Esophagus muscularis mucosa (tissue), 4 donors: ENCODE measurements around the gene MAP1LC3B. TPM values are rescaled to one million over a fixed set of nuclear protein-coding genes. Genes with fewer than 3 reads are reported as not detected.

ENCODE experiments used
- DNase-seq: peaks from one replicate; pipeline ENCODE4 v3.0.0-alpha.2; 2017; ENCODE audit errors: extremely low spot score
- H3K27ac ChIP-seq, 4 donors: fragments of 200-600 bp; sonication (generic); replicated peaks in 1 of 4; 1 replicate in 3 of 4; 2 replicates in 1 of 4; pipeline ENCODE4 v1.5.1; 2016 to 2019; ENCODE audit warnings: mild to moderate bottlenecking in 1 of 4
- H3K27me3 ChIP-seq, 4 donors: fragments of 200-600 bp; sonication (generic); one replicate each; pipeline versions ENCODE4 v1.5.1 to v1.6.0; 2016 to 2019
- H3K36me3 ChIP-seq, 4 donors: fragments of 200-600 bp; sonication (generic); one replicate each; pipeline ENCODE4 v1.5.1; 2016 to 2019
- H3K4me1 ChIP-seq, 4 donors: fragments of 200-600 bp; sonication (generic); one replicate each; pipeline ENCODE4 v1.5.1; 2016 to 2019
- H3K4me3 ChIP-seq, 4 donors: fragments of 200-600 bp; sonication (generic); 1 replicate in 2 of 4; 2 replicates in 2 of 4; pipeline ENCODE4 v1.5.1; 2016 to 2019; ENCODE audit warnings: mild to moderate bottlenecking in 4 of 4, moderate library complexity in 1 of 4
- H3K9me3 ChIP-seq, 4 donors: fragments of 200-600 bp; sonication (generic); 1 replicate in 3 of 4; 2 replicates in 1 of 4; pipeline ENCODE4 v1.5.1; 2016 to 2019
- EP300 ChIP-seq: sonication (generic); formaldehyde crosslinking; IDR thresholded peaks from one replicate; pipeline ENCODE4 v1.6.1; 2017; ENCODE audit warnings: antibody characterized with exemption
- POLR2A ChIP-seq: fragments of 450-650 bp; IDR thresholded peaks from one replicate; pipeline ENCODE4 v1.6.1; 2017; ENCODE audit warnings: antibody characterized with exemption, moderate library complexity, mild to moderate bottlenecking, low read depth
- POLR2AphosphoS5 ChIP-seq, 2 donors: sonication (generic); formaldehyde crosslinking; IDR thresholded peaks; one replicate each; pipeline ENCODE4 v1.6.1; 2017; ENCODE audit warnings: antibody characterized with exemption in 2 of 2
- WGBS: methylation state at CpG from one replicate; pipeline ENCODE4 v1.1.5; 2018; 5-methylcytosine and 5-hydroxymethylcytosine counted together
- intact Hi-C: fragments of 100-400 bp; cut with DNase I; formaldehyde crosslinking; loops from one replicate; pipeline ENCODE4 v1.15.1; 2023
- total RNA-seq, 4 donors: library from RNA; depleted of rRNA; stranded (reverse); fragments of >200 nt; gene quantifications; one replicate each; pipeline versions ENCODE4 v1.1.0 to v1.2.1, GENCODE V29; 2016
- TF ChIP-seq, protein P1 (sequence below), 3 experiments: fragments of 200-600 bp in 2 of 3; fragments of 450-650 bp in 1 of 3; sonication (generic) in 2 of 3; IDR thresholded peaks; one replicate each; pipeline ENCODE4 v1.5.1; 2017 to 2019; ENCODE audit warnings: antibody characterized with exemption in 3 of 3, mild to moderate bottlenecking in 2 of 3, moderate library complexity in 1 of 3

The MAP1LC3B gene
- total RNA-seq, 4 donors from 2014 or later: 49.4 to 70.6 (median 57.9) TPM

DNA sequence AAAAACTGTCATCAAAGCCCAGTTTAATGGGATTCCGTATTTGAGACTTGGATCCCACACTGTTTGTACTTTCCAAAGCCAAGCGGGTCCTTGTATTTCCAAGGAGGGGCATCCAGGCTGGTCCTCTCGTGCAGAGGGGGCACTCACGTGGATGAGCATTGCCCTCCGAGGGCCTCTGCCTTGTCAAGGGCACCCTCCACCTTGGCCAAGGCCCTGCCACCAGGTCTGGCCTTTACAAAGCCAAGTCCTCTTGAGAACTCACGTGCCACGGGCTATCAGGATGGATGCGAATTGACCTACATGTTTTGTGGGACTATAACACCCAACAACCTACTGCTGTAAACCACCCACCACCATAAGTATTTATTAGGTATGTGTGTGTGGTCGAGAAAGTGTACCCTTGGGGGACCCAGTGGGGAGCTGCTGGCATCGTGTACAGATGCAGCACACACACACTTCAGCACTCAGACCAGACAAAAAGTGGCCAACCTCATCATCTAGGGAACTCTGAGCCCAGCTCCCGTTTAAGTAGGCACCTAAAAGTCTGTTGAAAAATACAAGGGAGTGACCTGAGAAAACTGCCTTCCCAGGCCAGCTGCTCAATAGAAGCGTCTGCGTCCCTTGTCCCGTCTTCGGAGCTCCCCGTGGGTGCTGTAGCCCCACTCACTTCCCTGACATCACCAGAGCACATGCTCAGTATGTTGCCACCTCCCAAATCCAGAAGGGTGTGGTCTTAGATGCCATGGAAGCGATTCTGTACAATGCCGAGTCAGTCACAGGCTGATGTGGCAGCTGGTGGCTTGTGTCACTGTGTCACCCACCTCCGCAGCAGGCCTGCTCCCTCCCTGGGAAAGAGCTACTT lies 12.9 kb downstream of the MAP1LC3B start:
- Histone ChIP-seq H3K4me3 (no peak overlapping the region), H3K36me3 (peaks cover 52 to 99% (median 85%) of the 10 kb centered on the region in 4 donors), H3K4me1 (no peaks in the 10 kb centered on the region), H3K27me3 (no peaks in the 10 kb centered on the region), H3K9me3 (no peaks in the 10 kb centered on the region), H3K27ac (no peak overlapping the region)
- intact Hi-C loops: no loop called here
- no peak for DNase-seq
- WGBS: 95% methylated on average over 19 of the region's 19 CpGs
- TF ChIP-seq POLR2AphosphoS5 (IDR thresholded peaks at IDR 0.05): peak in 1 of 2 donors; percentile 4
- TF ChIP-seq EP300: no peak

DNA sequence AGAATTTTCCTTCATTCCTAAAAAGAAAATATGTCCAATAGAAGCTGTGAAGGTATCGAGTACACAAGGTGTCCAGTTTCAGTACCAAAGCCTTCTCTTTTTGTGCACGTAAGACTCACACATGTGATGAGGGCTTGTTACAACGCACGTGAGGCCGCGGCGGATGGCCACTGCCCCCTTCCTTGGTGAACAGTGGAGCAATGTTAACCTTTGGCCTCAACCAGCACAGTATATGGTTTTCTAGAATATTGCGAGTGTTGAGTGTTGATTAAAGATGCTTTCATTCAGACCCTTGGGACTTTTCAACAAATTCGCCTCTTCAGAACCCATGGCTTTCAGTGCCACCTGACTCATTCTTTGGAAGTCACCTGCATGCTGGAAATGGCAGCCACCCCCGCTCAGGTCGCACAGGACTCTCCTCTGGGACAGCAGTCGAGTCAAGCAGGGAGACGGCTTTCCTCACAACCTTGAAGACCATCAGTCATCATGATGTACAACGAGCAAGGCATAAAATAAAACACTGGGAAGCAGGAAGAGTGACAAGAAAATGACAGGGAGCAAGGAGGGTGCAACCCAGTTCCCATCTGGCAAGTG lies 14.5 kb downstream of the MAP1LC3B start:
- H3K27ac ChIP-seq: peak overlapping the region; percentile 7 to 41 (median 32)
- no peak for DNase-seq
- WGBS: 91% methylated on average over 14 of the region's 14 CpGs
- no peaks in the 10 kb centered on the region for H3K27me3 ChIP-seq
- intact Hi-C loops: no loop called here
- H3K36me3 ChIP-seq: peaks cover 52 to 99% (median 85%) of the 10 kb centered on the region in 4 donors
- H3K9me3 ChIP-seq: no peaks in the 10 kb centered on the region
- H3K4me3 ChIP-seq: no peak overlapping the region
- H3K4me1 ChIP-seq: no peaks in the 10 kb centered on the region
- no peak for TF ChIP-seq EP300
- TF ChIP-seq POLR2A: no peak
- TF ChIP-seq POLR2AphosphoS5 (IDR thresholded peaks at IDR 0.05): no peak

DNA sequence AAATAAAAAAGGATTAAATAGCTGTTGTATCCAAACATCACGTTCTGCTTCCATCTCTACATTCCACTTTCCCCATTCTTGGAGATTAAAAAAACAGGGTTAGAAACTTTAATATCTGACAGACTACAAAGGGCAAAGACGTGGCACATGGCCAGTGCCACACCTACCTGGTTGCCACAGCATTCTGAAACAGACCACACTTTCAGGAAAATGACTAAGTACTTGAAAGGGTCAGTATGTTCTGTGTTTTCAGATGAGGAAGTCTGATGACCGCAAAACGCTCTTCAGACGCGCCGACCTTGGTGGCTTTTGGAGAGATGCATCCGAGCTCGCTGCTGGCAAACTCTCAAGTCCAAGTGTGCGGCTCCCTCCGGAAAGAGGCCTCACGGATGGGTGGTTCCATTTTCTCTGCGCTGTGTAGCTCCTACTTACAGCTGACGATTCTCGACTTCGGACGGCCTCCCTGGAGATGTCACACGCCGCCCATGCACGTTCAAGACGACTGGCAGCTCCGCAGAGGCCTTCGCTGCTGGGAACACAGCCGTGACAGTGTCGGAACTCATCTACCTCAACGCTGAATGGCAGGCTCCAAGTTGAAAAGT lies 15.5 kb downstream of the MAP1LC3B start:
- no peak overlapping the region for H3K4me3 ChIP-seq
- WGBS: 79% methylated on average over 26 of the region's 26 CpGs
- H3K36me3 ChIP-seq: peaks cover 60 to 100% (median 86%) of the 10 kb centered on the region in 4 donors
- no peaks in the 10 kb centered on the region for H3K27me3 ChIP-seq
- no peak for TF ChIP-seq POLR2A
- peak; percentile 63 to 71 for TF ChIP-seq POLR2AphosphoS5 (IDR thresholded peaks at IDR 0.05)
- TF ChIP-seq EP300: peak; percentile 31
- intact Hi-C loops: no loop called here
- peak overlapping the region in 3 of 4 donors; percentile 42 to 53 (median 43) for H3K27ac ChIP-seq
- H3K4me1 ChIP-seq: no peaks in the 10 kb centered on the region
- H3K9me3 ChIP-seq: no peaks in the 10 kb centered on the region
- no peak for DNase-seq

DNA sequence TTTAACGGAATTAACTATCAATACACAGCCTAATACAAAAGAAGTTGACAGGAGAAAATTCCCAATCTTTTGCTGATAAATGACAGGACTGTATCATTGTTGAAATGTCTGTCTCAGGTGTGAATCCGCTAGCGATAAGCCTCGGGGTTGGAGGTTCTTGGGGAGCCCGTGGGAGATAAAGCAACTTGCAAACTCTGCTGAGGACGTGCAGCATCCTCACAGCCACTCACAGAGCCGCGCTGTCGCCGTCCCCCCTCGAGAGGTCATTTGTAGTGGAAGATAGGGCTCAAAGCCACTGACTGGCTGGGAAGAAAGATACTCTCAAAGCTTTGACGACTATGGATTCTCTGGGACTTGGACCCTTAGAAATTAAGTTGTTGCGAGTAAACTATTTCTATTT lies 17.0 kb downstream of the MAP1LC3B start:
- WGBS: 89% methylated on average over 13 of the region's 13 CpGs
- TF ChIP-seq POLR2AphosphoS5 (IDR thresholded peaks at IDR 0.05) (no peak), EP300 (no peak), POLR2A (no peak)
- TF ChIP-seq, protein P1, sequence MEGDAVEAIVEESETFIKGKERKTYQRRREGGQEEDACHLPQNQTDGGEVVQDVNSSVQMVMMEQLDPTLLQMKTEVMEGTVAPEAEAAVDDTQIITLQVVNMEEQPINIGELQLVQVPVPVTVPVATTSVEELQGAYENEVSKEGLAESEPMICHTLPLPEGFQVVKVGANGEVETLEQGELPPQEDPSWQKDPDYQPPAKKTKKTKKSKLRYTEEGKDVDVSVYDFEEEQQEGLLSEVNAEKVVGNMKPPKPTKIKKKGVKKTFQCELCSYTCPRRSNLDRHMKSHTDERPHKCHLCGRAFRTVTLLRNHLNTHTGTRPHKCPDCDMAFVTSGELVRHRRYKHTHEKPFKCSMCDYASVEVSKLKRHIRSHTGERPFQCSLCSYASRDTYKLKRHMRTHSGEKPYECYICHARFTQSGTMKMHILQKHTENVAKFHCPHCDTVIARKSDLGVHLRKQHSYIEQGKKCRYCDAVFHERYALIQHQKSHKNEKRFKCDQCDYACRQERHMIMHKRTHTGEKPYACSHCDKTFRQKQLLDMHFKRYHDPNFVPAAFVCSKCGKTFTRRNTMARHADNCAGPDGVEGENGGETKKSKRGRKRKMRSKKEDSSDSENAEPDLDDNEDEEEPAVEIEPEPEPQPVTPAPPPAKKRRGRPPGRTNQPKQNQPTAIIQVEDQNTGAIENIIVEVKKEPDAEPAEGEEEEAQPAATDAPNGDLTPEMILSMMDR (IDR thresholded peaks at IDR 0.05): no peak
- no peaks in the 10 kb centered on the region for H3K27me3 ChIP-seq
- no peak for DNase-seq
- H3K36me3 ChIP-seq: peaks cover 54 to 100% (median 87%) of the 10 kb centered on the region in 4 donors
- H3K4me1 ChIP-seq: no peaks in the 10 kb centered on the region
- H3K9me3 ChIP-seq: no peaks in the 10 kb centered on the region
- intact Hi-C loops: no loop called here
- no peak overlapping the region for H3K27ac ChIP-seq
- no peak overlapping the region for H3K4me3 ChIP-seq

DNA sequence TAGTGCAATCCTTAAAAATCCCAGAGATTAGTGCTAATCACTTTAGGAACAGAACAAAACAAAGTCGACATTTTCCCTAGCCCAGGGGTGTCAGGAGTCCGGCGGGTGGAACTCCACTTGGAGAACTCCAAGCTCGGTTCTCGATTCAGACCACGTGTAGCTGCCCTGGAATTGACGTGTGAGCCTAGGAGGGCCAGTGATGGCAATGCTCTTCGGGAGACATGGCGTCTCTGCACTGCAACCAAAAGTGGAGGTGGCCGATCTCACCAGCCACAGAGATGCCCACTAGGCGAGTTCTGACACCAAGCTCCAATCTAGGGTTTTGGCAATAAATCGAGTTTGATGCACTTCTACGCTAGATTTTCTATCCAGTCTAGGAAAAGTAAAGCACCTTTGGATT lies 17.6 kb downstream of the MAP1LC3B start:
- WGBS: 94% methylated on average over 7 of the region's 13 CpGs
- no peak overlapping the region for H3K27ac ChIP-seq
- no peaks in the 10 kb centered on the region for H3K9me3 ChIP-seq
- no peak overlapping the region for H3K4me3 ChIP-seq
- peaks cover 54 to 100% (median 87%) of the 10 kb centered on the region in 4 donors for H3K36me3 ChIP-seq
- no peak for DNase-seq
- TF ChIP-seq EP300 (no peak), POLR2A (no peak), POLR2AphosphoS5 (IDR thresholded peaks at IDR 0.05) (no peak)
- TF ChIP-seq, protein P1 (IDR thresholded peaks at IDR 0.05): no peak
- intact Hi-C loops: loop anchor here (5.0 kb wide), 1 partner anchor 228 kb away; no protein-coding TSS in a partner anchor
- H3K27me3 ChIP-seq: no peaks in the 10 kb centered on the region
- H3K4me1 ChIP-seq: no peaks in the 10 kb centered on the region
